Muscle of leg (tissue), 11 donors: ENCODE results near the gene IRF2. TPM values are rescaled to one million over a fixed set of nuclear protein-coding genes. Genes with fewer than 3 reads are reported as not detected.

Experiments
- DNase-seq: peaks from one replicate; pipeline ENCODE4 v3.0.0; 2013
- H3K27ac ChIP-seq: one replicate; pipeline ENCODE4 v1.5.1; 2013; ENCODE audit warnings: mild to moderate bottlenecking, low read length, control low read depth
- H3K27me3 ChIP-seq: one replicate; pipeline ENCODE4 v1.6.1; 2013; ENCODE audit warnings: low read length; ENCODE audit not compliant: control insufficient read depth, insufficient read depth
- H3K36me3 ChIP-seq: one replicate; pipeline ENCODE4 v1.6.1; 2013; ENCODE audit warnings: low read length; ENCODE audit not compliant: control insufficient read depth, insufficient read depth
- H3K4me1 ChIP-seq: one replicate; pipeline ENCODE4 v1.6.1; 2013; ENCODE audit warnings: low read length; ENCODE audit not compliant: control insufficient read depth, insufficient read depth
- H3K4me3 ChIP-seq: one replicate; pipeline ENCODE4 v1.5.1; 2013; ENCODE audit warnings: low read length, control low read depth
- H3K9me3 ChIP-seq: replicated peaks from 2 replicates; pipeline ENCODE4 v1.6.1; 2013; ENCODE audit warnings: low read depth, low read length; ENCODE audit not compliant: control insufficient read depth
- WGBS: methylation state at CpG from one replicate; pipeline ENCODE4 v1.1.5; 2013; ENCODE audit warnings: missing lambda C conversion rate; ENCODE audit not compliant: insufficient coverage; 5-methylcytosine and 5-hydroxymethylcytosine counted together
- polyA plus RNA-seq, 8 donors: library from polyadenylated mRNA; unstranded; fragments of 120-200 nt; gene quantifications; one replicate each; pipeline versions ENCODE4 v1.2.1 to v1.2.3, GENCODE V29; 2013; ENCODE audit warnings: inconsistent platforms in 1 of 8, low replicate concordance in 1 of 8; ENCODE audit not compliant: insufficient read length in 8 of 8, insufficient read depth in 1 of 8
- total RNA-seq: library from RNA; stranded (reverse); fragments of 120-200 nt; gene quantifications from one replicate; pipeline ENCODE4 v1.2.4, GENCODE V29; 2013

Gene IRF2
- total and polyA plus RNA-seq, 9 donors: 14.8 to 19.4 (median 17.7) TPM

DNA sequence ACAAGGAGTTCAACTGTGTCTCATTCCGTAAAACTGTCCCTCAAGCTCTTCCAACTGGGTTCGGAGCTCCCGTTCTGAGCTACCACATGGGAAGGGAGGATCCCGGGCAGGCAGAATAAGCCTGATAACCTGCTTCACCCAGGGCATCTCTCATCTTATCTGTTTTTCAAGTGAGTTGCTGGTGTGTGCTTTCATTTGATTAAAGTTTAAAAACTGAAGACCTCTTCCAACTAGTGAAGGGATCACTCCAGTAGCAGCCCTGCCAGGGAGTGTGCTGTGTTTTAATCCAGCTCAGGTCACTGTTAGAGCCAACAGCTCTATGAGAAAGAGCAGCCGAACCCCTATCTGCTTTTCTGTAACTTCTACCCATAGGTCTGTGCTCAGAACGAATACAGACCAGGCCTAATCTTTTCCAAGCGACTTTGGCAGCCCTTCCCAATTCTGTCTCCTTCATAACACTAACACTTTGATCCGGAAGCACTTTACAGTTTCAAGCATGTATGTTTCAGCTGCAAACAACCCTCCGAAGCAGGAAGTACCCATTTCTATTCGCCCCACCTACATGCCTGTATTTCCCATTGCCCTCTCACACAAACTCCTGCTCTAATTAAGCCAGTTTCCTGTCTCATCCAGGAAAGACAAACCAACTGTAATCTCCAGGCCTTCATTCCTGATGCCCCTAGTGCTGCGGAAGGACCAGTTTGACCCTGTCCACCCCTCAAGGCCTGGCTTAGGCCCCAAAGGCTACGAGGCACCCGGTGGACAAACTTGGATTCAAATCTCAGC lies 60.9 kb downstream of the IRF2 start:
- H3K27me3 ChIP-seq: no peaks in the 10 kb centered on the region
- no peaks in the 10 kb centered on the region for H3K9me3 ChIP-seq
- 69% methylated on average over 12 of the region's 13 CpGs for WGBS
- peaks cover 13% of the 10 kb centered on the region for H3K4me1 ChIP-seq
- H3K36me3 ChIP-seq: peaks cover 43% of the 10 kb centered on the region
- DNase-seq: no peak
- no peak overlapping the region for H3K4me3 ChIP-seq
- peak overlapping the region; percentile 30 for H3K27ac ChIP-seq

DNA sequence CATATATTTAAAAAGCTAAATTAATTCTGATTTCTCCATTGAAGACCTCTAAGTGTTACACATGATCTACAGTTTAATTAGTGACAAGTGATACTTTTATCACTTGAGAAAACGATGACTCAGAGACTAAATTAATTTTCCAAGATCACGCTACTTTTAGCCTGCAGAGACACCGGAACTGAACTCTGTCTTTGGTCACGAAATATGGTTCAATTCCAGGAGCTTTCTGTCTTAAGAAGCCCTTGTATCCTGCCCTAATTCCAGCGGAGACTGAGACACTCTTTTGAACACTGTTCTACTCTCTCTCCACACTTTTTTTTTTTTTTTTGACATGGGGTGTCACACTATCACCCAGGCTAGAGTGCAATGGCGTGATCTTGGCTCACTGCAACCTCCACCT lies 63.6 kb downstream of the IRF2 start:
- H3K4me3 ChIP-seq: no peak overlapping the region
- no peaks in the 10 kb centered on the region for H3K27me3 ChIP-seq
- peaks cover 22% of the 10 kb centered on the region for H3K4me1 ChIP-seq
- H3K36me3 ChIP-seq: peaks cover 52% of the 10 kb centered on the region
- WGBS: 92% methylated on average over 4 of the region's 6 CpGs
- H3K9me3 ChIP-seq: no peaks in the 10 kb centered on the region
- no peak overlapping the region for H3K27ac ChIP-seq
- no peak for DNase-seq

DNA sequence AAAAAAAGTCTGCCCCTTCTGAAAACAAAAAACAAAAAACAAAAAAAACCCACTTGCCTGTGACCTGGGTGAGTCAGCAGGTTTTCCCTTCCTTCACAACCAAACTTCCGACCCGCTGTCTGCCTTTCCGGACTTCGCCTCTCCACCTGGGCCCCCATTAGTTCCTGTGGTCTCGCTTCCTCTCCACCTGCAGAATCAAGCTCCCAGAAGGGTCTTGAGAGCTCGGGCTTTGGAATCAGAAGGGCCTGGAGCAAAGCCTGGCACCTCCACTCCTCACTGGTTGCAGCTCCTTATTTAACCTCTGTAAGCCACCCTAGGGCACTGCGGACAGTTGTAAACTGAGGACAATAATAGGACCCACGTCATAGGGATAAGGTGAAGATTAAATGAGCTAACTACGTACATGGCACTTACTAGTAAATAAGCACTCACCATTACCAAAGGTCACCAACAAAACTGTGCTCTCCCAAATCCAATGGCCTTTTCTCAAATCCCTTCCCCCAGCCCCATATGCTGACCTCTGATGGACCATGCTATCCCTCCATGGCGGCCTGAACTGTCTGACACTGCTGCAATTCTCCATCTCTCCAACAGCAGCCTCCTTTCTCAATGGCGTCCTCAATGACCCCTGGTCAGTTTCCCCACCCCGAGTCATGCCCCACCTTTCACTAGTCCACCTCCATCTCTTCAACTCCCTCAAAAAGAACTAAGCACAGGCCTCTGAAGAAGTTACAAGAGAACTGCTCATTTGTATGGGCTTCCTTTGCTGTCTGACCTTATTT lies 64.2 kb downstream of the IRF2 start:
- WGBS: 79% methylated on average over 9 of the region's 12 CpGs
- Histone ChIP-seq H3K4me1 (peaks cover 22% of the 10 kb centered on the region), H3K27me3 (no peaks in the 10 kb centered on the region), H3K9me3 (no peaks in the 10 kb centered on the region), H3K36me3 (peaks cover 52% of the 10 kb centered on the region), H3K4me3 (no peak overlapping the region), H3K27ac (no peak overlapping the region)
- no peak for DNase-seq

DNA sequence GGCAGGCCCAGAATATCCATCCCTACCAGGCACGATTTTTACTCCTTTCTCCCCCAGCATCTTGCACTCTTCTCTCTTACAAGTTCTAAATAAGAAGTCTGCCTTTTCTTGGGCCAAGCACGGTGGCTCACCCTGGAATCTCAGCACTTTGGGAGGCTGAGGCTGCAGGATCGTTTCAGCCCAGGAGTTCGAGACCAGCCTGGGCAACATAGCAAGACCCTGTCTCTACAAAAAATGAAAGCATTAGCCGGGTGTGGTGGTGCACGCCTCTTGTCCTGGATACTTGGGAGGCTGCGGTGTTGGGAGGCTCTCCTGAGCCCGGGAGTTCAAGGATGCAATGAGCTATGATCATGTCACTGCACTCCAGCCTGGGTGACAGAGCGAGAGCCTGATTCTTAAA lies 64.8 kb downstream of the IRF2 start:
- Histone ChIP-seq H3K36me3 (peaks cover 54% of the 10 kb centered on the region), H3K27ac (no peak overlapping the region), H3K9me3 (no peaks in the 10 kb centered on the region), H3K4me3 (no peak overlapping the region), H3K4me1 (peaks cover 22% of the 10 kb centered on the region), H3K27me3 (no peaks in the 10 kb centered on the region)
- WGBS: 82% methylated on average over 5 of the region's 9 CpGs
- DNase-seq: no peak

DNA sequence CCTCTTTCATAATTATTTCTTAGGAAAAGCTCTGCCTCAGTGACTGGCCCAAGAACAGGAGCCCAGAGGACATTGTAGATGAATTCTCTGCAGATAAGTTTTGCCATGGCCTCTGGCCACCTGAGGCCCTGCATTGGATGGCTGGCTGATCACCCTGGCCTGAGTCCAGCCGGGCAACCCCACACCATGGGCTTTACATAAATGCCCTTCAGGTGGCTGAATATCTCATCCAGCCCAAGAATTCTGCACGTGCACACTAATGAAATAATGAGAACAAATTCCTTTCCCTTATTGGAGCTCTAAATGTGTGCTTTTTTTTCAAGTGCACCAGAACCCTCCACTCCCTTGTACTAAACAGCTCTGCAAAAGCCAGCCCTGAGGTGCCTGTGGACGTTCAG lies 65.7 kb downstream of the IRF2 start:
- H3K27me3 ChIP-seq: no peaks in the 10 kb centered on the region
- H3K36me3 ChIP-seq: peaks cover 52% of the 10 kb centered on the region
- peaks cover 22% of the 10 kb centered on the region for H3K4me1 ChIP-seq
- no peaks in the 10 kb centered on the region for H3K9me3 ChIP-seq
- 39% methylated on average over 3 of the region's 3 CpGs for WGBS
- H3K4me3 ChIP-seq: no peak overlapping the region
- DNase-seq: no peak
- peak overlapping the region; percentile 78 for H3K27ac ChIP-seq

DNA sequence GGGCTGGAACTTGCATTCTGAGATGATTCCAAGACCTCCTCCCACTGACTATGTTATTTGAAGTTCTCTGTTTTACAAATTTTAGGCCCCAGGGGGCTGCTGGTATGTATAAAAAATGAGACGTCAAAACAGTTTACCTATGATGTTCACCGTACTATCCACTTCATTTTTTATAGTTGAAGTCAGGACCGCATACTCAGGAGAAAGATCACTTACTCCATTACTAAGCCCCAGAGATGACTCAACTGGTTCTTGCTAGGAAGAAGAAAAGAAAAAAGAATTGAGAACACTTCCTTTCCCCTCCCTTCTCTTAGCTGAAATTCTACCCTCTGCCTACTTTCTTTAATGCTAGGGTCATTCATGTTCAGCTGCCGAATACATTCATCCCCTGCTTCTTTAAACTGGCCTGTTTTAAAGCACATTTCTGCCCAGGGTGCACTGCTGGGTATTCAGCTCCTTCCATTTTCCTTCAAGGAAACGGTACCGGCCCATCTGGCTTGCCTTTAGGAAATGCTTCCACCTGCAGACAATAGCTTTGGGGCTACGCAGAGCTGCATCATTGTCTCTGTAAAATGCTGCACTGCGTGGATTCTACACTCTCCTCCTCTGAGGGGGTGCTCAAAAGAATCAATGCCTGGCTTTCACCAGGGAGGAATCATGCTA lies 66.2 kb downstream of the IRF2 start:
- Histone ChIP-seq H3K27me3 (no peaks in the 10 kb centered on the region), H3K36me3 (peaks cover 55% of the 10 kb centered on the region), H3K4me3 (no peak overlapping the region), H3K4me1 (peaks cover 22% of the 10 kb centered on the region), H3K27ac (peak overlapping the region; percentile 78), H3K9me3 (no peaks in the 10 kb centered on the region)
- peak; percentile 57 for DNase-seq
- 21% methylated on average over 5 of the region's 8 CpGs for WGBS

DNA sequence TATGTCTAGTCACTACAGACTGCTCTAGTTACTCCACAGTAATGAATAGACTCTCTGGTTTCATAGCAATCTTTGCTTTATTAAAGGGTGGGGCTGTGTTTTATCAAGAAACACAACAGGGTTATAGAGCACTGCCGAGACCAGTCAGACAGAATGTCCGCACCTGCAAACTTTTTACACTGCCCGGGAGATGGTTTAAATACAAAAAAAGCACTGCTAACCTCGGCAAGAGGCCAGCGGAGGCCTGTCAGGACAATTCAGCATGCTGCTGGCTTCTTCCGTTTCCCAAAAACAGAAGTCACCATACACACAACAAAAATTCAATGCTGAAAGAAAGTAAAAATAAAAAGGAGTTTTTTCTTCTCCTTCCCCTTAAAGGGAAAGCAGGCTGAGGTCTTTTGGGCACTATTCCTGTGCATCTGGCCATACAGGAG lies 67.4 kb downstream of the IRF2 start:
- no peaks in the 10 kb centered on the region for H3K9me3 ChIP-seq
- peaks cover 58% of the 10 kb centered on the region for H3K36me3 ChIP-seq
- H3K4me3 ChIP-seq: no peak overlapping the region
- H3K4me1 ChIP-seq: peaks cover 25% of the 10 kb centered on the region
- WGBS: 30% methylated on average over 3 of the region's 6 CpGs
- peak; percentile 84 for DNase-seq
- H3K27ac ChIP-seq: peak overlapping the region; percentile 78
- no peaks in the 10 kb centered on the region for H3K27me3 ChIP-seq

DNA sequence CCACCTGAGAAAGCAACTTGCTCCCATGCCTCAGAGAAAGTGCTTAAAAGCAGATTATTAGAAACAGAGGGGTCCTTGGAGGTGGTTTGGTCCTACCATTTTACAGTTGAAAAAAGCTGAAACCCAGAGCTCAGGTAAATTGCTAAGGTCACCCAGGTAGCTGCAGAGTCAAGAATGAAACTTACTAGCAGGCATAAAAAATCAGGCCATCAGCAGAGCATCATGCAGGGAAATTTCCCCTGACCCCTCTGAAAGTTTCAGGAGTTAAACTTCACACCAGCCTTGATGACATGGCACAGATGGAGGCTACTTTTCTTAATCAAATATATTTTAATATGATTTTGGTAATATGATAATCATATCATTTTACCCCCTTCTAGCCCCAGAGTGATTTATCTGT lies 70.3 kb downstream of the IRF2 start:
- Histone ChIP-seq H3K36me3 (peaks cover 60% of the 10 kb centered on the region), H3K9me3 (no peaks in the 10 kb centered on the region), H3K4me1 (peaks cover 32% of the 10 kb centered on the region), H3K27me3 (no peaks in the 10 kb centered on the region), H3K4me3 (no peak overlapping the region), H3K27ac (no peak overlapping the region)
- DNase-seq: no peak

DNA sequence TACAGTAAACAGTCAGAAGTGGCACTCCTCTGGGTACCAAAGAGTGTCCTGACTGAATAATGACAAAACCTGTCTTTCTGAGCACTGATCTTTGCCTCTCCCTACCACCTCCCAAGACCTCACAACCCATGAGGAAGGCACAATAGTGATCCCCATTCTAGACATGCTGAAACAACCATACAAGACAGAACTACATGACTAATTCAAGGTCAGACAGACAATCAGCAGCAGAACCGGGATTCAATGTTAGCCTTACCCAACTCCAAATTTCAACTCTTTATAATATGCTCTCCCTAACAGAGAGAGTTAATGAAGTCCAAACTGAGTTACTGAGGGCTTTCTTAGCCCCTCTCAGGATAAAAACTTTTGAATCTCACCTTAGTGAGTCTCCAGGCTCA lies 71.0 kb downstream of the IRF2 start:
- H3K4me1 ChIP-seq: peaks cover 25% of the 10 kb centered on the region
- H3K27ac ChIP-seq: no peak overlapping the region
- no CpG with 5 or more reads among the region's 1 CpG for WGBS
- no peak for DNase-seq
- H3K9me3 ChIP-seq: no peaks in the 10 kb centered on the region
- no peaks in the 10 kb centered on the region for H3K27me3 ChIP-seq
- no peak overlapping the region for H3K4me3 ChIP-seq
- H3K36me3 ChIP-seq: peaks cover 59% of the 10 kb centered on the region

DNA sequence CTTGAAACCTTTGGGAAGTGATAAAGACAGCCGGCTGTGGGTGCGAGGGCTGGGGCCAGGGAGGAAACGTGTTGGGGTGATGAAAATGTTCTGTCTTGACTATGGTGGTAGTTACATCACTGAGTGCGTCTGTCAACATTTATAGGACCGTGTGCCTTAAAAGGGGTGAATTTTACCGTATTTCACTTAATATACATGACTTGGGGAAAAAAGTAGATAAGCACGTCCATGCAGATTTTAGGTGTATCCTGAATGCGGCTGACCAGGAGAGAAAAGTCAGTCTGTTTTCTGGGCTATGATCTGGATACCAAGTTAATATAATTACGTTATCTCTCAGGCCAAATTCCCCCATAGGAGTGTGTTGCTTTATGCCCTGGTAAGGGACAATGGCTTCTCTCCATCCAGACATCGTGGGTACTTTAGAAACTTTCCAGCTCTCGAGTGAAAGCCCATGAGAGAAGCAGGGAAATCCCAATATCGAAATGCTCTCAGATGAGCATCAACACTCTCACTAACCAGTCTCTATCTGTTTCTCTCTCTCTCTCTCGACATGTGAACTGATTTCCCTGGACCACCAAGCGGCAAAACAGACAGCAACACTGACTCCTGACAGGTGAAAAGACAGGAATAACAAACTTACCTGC lies 71.5 kb downstream of the IRF2 start:
- no peak for DNase-seq
- H3K36me3 ChIP-seq: peaks cover 59% of the 10 kb centered on the region
- H3K27ac ChIP-seq: no peak overlapping the region
- H3K4me3 ChIP-seq: no peak overlapping the region
- H3K4me1 ChIP-seq: peaks cover 21% of the 10 kb centered on the region
- WGBS: 77% methylated on average over 8 of the region's 14 CpGs
- no peaks in the 10 kb centered on the region for H3K27me3 ChIP-seq
- H3K9me3 ChIP-seq: no peaks in the 10 kb centered on the region
